H1 (cell line): ENCODE measurements around the gene MCUB. TPM values are rescaled to one million over a fixed set of nuclear protein-coding genes. Genes with fewer than 3 reads are reported as not detected.

Experiments used
- ASH2L ChIP-seq: fragments of 200-600, 300-600 bp; sonication (generic); IDR thresholded peaks from one replicate; pipeline ENCODE4 v1.7.1; 2017; ENCODE audit warnings: low read length
- CBX5 ChIP-seq: fragments of 300-800, 300-1000 bp; sonication (generic); IDR thresholded peaks from 2 replicates; pipeline ENCODE4 v1.7.1; 2016; ENCODE audit warnings: antibody characterized with exemption, low read length, low read depth
- CHD7 ChIP-seq: fragments of 300-600 bp; sonication (generic); IDR thresholded peaks from 2 replicates; pipeline ENCODE4 v1.7.1; 2012; ENCODE audit warnings: low read length, moderate library complexity, mild to moderate bottlenecking, inconsistent platforms; ENCODE audit not compliant: insufficient replicate concordance
- CTCF ChIP-seq, 3 experiments: IDR thresholded peaks; 1 replicate in 2 of 3; 2 replicates in 1 of 3; pipeline versions ENCODE4 v1.5.1 to v1.6.1; 2011; ENCODE audit warnings: low read length in 3 of 3, mild to moderate bottlenecking in 3 of 3, inconsistent platforms in 2 of 3, low read depth in 1 of 3, moderate library complexity in 1 of 3; ENCODE audit not compliant: insufficient read depth in 1 of 3; ENCODE audit errors: control extremely low read depth in 1 of 3
- NRF1 ChIP-seq: IDR thresholded peaks from 2 replicates; pipeline ENCODE4 v1.6.1; 2011; ENCODE audit warnings: mild to moderate bottlenecking, low read depth, low read length, improper control_type of control experiment
- PHF8 ChIP-seq: fragments of 200-600 bp; sonication (generic); conservative IDR thresholded peaks from 2 replicates; pipeline ENCODE4 v1.7.1; 2012; ENCODE audit warnings: low read depth, mild to moderate bottlenecking, inconsistent platforms, low read length, moderate library complexity
- TBP ChIP-seq: IDR thresholded peaks from 2 replicates; pipeline ENCODE4 v1.6.1; 2011; ENCODE audit warnings: low read depth, low read length, improper control_type of control experiment
- USF2 ChIP-seq: IDR thresholded peaks from 2 replicates; pipeline ENCODE4 v1.6.1; 2011; ENCODE audit warnings: low read length, improper control_type of control experiment
- polyA plus RNA-seq, 7 experiments: library from polyadenylated mRNA; depleted of rRNA in 3 of 7; stranded (reverse) in 5 of 7; unstranded in 2 of 7; fragments of >200 nt in 5 of 7; fragments of 200-250 nt in 2 of 7; gene quantifications; 1 replicate in 5 of 7; 2 replicates in 1 of 7; 4 replicates in 1 of 7; pipeline versions ENCODE4 v1.2.1 to v1.2.3, GENCODE V29; 2011 to 2013; ENCODE audit warnings: missing spikeins in 2 of 7, mixed read lengths in 2 of 7
- total RNA-seq: library from RNA; stranded (reverse); fragmentation: NEBNext Ultra II Directional; extraction: Animal tissue kit (Norgen Biotek cat#: 25700); gene quantifications from 2 replicates; pipeline ENCODE4 v1.2.1, GENCODE V29; 2021

Gene MCUB
- total and polyA plus RNA-seq, 2 of the 8 experiments (the other 6 are each of a cell fraction or from before 2014, with no cell fraction given), result 15.2 to 19.4 TPM

GRCh38 chr4:109510687-109511086 is 49.4 kb upstream of the MCUB start (continued):
- TF ChIP-seq CHD7 (no peak), USF2 (no peak), NRF1 (no peak), CBX5 (no peak), CTCF (IDR thresholded peaks at IDR 0.05; ENCODE audit: control extremely low read depth in 1 of 3, insufficient read depth in 1 of 3, low read depth in 1 of 3, low read length in 3 of 3) (no peak), PHF8 (no peak), TBP (no peak), ASH2L (no peak)
